Measurements from ENCODE around the gene SLC16A6. TPM values are rescaled to one million over a fixed set of nuclear protein-coding genes. Genes with fewer than 3 reads are reported as not detected.
A peak's percentile ranks its signal among the peaks of the same experiment; 100 is the strongest.
"Not testable (repeated sequence)": the region's sequence is repeated elsewhere in the genome, so short reads cannot be mapped to it uniquely, and the experiment has no call there.

Gene SLC16A6
- total RNA-seq, 1 donor from 2014 or later = 0.21 TPM

- no peak for DNase-seq (ENCODE audit: low read depth)
Measured at GRCh38 chr17:68314916-68315535, 24.1 kb upstream of the SLC16A6 start.

GRCh38 chr17:68310152-68310551 is 19.2 kb upstream of the SLC16A6 start:
- DNase-seq (ENCODE audit: low read depth) = no peak

- DNase-seq (ENCODE audit: low read depth) = not testable (repeated sequence)
Measured at GRCh38 chr17:68309066-68309670, 18.2 kb upstream of the SLC16A6 start.

GRCh38 chr17:68308486-68308885 is 17.6 kb upstream of the SLC16A6 start:
- DNase-seq (ENCODE audit: low read depth) = not testable (repeated sequence)

DNA sequence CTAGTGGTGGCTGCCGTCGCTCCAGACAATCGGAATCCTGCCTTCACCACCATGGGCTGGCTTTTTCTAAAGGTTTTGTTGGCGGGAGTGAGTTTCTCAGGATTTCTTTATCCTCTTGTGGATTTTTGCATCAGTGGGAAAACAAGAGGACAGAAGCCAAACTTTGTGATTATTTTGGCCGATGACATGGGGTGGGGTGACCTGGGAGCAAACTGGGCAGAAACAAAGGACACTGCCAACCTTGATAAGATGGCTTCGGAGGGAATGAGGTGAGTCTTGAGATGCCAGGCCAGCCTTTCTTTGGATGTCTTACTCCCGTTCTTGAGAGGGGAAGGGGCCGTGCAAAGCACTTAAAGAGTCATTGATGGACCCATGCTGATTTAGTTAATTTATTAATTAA is 16.5 kb upstream of the SLC16A6 start:
- DNase-seq (ENCODE audit: low read depth) = no peak

GRCh38 chr17:68306819-68307218 is 15.9 kb upstream of the SLC16A6 start:
- DNase-seq (ENCODE audit: low read depth) = no peak

- DNase-seq (ENCODE audit: low read depth) = no peak
Measured at GRCh38 chr17:68305142-68305541, 14.2 kb upstream of the SLC16A6 start.

DNA sequence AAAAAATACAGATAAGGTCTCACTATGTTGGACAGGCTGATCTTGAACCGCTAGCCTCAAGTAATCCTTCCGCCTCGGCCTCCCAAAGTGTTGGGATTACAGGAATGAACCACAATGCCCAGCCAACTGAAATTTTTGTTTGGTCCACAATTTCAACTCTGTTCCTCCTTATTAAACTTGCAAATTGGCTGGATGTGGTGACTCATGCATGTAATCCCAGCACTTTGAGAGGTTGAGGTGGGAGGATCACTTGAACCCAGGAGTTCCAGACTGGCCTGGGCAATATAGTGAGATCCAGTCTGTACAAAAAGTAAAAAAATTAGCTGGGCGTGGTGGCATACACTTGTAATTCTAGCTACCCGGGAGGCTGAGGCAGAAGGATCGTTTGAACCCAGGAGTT is 13.8 kb upstream of the SLC16A6 start:
- DNase-seq (ENCODE audit: low read depth) = no peak

DNA sequence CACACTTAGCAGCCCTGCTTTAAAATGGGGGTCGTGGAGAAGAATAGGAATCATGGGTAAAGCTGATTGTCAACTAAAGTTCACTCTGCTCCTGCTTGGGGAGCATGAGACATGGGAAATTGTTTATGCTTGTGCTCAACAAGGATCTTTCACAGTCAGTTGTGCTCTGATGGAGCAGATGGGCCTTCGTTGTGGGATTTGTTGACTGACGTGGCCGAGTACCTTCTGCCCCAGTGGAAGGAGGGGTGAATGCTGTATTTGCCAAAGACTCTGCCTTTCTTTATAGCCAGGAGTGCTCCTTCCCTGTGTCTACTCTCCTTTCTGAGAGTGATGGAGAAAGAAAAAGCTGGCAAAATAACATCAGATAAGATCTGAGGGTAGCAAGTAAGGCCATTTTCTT is 11.7 kb upstream of the SLC16A6 start:
- no peak for DNase-seq (ENCODE audit: low read depth)

DNA sequence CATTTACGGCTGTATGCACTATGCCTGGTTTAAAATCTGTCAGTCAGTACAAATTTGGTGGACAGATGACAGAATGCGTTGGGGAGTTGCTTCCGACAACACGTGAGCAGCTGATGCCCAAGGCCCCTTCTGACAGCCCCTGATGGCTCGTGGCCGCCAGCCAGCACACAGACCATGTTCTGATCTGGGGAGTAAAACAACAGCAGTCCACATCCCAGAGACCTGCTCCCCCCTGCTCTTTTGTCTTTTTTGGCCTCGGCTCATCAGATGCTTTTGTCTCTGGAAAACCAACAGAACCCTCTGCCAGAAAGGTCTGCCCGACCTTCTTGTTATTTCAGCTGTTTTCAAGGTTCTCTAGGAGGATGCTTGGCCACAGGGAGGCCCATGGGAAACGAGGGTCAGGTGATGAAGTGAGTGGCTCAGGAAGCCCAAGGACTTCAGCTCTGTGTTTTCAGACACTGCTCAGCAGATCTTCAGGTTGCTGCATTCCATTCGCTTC is 11.2 kb upstream of the SLC16A6 start:
- peak; percentile 43 for DNase-seq (ENCODE audit: low read depth)

GRCh38 chr17:68301438-68301959 is 10.6 kb upstream of the SLC16A6 start:
- no peak for DNase-seq (ENCODE audit: low read depth)

- DNase-seq (ENCODE audit: low read depth) = no peak
Measured at GRCh38 chr17:68299817-68300216, 8.9 kb upstream of the SLC16A6 start.

DNA sequence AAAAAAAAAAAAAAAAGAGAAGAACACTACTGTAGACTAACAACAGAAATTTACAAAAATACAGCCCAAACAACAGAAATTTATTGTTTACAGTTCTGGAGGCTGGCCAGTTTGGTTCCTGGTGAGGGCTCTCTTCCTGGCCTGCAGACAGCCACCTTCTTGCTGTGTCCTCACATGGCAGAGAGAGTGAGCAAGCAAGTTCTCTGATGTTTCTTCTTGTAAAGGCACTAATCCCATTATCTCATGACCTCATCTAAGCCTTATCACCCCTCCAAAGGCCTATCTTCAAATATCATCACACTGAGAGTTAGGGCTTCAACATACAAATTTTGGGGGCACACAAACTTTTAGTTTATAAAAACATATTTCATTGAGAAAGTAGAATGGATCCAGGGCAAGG is 7.7 kb upstream of the SLC16A6 start:
- no peak for DNase-seq (ENCODE audit: low read depth)

- no peak for DNase-seq (ENCODE audit: low read depth)
Measured at GRCh38 chr17:68297195-68297594, 6.3 kb upstream of the SLC16A6 start.

DNA sequence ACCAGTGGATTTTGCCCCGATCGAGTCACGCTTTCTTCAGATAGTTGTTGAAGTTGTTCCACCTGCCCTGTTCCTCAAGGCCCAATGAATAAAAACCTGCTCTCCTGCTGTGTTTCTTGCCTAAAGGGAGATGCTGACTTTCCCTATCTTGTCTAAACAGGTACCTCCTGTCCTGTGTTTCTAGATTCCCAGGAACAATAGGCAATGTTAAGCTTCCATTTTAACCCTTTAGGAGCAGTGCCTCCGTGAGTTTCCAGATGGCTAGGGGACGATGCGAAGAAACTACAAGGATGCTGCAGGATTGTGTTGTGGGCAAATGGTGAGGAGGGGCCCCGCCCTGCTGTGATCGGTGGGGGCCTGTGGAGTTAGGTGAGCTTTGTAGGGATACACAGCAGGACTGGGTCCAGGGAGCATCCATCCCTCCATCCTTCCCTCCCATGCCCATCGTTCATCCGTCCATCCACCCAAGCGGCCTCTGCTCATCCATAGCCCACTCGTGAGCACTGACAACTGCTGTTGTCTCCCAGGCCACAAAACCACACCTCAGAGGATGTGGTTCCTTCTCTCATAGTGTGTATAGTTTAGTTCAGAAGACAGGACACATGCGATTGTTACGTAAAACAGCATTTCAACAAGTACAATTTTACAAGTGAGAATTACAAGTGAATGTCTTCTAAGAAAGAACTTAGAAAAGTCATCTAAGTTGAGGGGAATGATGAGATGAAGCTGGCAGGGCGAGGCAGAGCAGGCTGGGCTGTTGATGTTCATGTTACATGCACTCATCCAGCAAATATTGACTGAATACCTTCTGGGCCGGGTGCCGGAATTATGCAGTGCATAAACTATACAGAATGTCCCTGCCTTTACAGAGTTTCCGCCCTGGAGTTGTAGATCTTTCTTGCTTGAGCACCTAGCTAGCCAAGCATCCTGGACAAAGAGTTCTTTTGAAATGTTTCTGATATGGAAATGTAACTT is 5.6 kb upstream of the SLC16A6 start:
- peak; percentile 35 for DNase-seq (ENCODE audit: low read depth)

DNA sequence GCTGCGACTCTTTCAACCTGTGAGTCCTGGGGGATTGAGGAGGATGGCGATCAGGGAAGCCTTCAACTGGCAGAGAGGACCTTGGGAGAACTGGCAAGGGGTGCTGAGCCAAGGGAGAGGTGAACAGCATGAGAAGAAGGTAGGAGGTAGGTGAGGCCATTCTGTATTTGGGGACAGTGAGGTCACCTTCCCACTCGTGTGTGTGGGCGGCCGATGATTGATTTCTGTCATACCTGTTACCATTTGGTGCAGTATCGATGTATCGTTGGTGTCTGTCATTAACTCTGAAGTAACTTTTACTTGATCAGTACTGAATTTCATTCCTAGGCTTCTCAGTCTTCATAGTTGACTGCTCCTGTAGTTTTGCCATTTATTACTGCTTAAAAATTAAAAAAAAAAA is 4.2 kb upstream of the SLC16A6 start:
- DNase-seq (ENCODE audit: low read depth) = no peak

- no peak for DNase-seq (ENCODE audit: low read depth)
Measured at GRCh38 chr17:68294617-68295016, 3.7 kb upstream of the SLC16A6 start.

GRCh38 chr17:68294196-68294555 is 3.2 kb upstream of the SLC16A6 start:
- no peak for DNase-seq (ENCODE audit: low read depth)

GRCh38 chr17:68293490-68294195 is 2.7 kb upstream of the SLC16A6 start:
- no peak for DNase-seq (ENCODE audit: low read depth)

GRCh38 chr17:68292689-68293040 is 1.7 kb upstream of the SLC16A6 start:
- no peak for DNase-seq (ENCODE audit: low read depth)

Measured in myocyte (in vitro differentiated cells).